SK-N-MC (cell line): ENCODE data around the gene STK38L.

Experiments
- EZH2 ChIP-seq: fragments of 200-600 bp; sonication (generic); IDR thresholded peaks from one replicate; pipeline ENCODE4 v1.6.1; 2017; ENCODE audit warnings: antibody characterized with exemption
- FOXP2 ChIP-seq: optimal IDR thresholded peaks from 2 replicates; pipeline ENCODE3; 2011; ENCODE audit warnings: mild to moderate bottlenecking, moderate library complexity; ENCODE audit not compliant: insufficient read depth; ENCODE audit errors: extremely low read length, control extremely low read depth
- POLR2AphosphoS5 ChIP-seq: IDR thresholded peaks from 2 replicates; pipeline ENCODE4 v1.6.1; 2012; ENCODE audit warnings: mild to moderate bottlenecking, low read depth, low read length, borderline replicate concordance

GRCh38 chr12:27246774-27247173 is 2.7 kb downstream of the STK38L start:
- TF ChIP-seq POLR2AphosphoS5 (no peak), EZH2 (no peak), FOXP2 (no peak)
